ENCODE measurements around the gene GLRA1. TPM values are rescaled to one million over a fixed set of nuclear protein-coding genes. Genes with fewer than 3 reads are reported as not detected.
A peak's percentile ranks its signal among the peaks of the same experiment; 100 is the strongest.

The GLRA1 gene
- total RNA-seq (ENCODE audit: unreplicated experiment): not detected
- long read RNA-seq: 0 reads

- Mint-ChIP-seq H3K4me1 (ENCODE audit: unreplicated experiment) (no peaks in the 10 kb centered on the region), H3K36me3 (ENCODE audit: low read depth, unreplicated experiment) (no peaks in the 10 kb centered on the region), H3K9me3 (ENCODE audit: unreplicated experiment) (no peaks in the 10 kb centered on the region), H3K27ac (ENCODE audit: unreplicated experiment) (no peak within 1 kb of the TSS), H3K4me3 (ENCODE audit: unreplicated experiment) (peak within 1 kb of the TSS; percentile 43), H3K27me3 (ENCODE audit: unreplicated experiment) (peaks cover 4% of the 10 kb centered on the region)
- no peak for TF ChIP-seq CTCF (IDR thresholded peaks at IDR 0.05; ENCODE audit: unreplicated experiment)
- DNase-seq (ENCODE audit: low spot score): peak; percentile 77
These were observed at the start of gene GLRA1 for GRCh38 chr5:151924564-151925301. GLRA1 (minus strand) TSS chr5:151924851; CDS start chr5:151924549, 302 bp downstream.

GRCh38 chr5:151970885-151971284 is 46.2 kb upstream of the GLRA1 start:
- Mint-ChIP-seq H3K36me3 (ENCODE audit: low read depth, unreplicated experiment) (no peaks in the 10 kb centered on the region), H3K9me3 (ENCODE audit: unreplicated experiment) (no peaks in the 10 kb centered on the region), H3K27ac (ENCODE audit: unreplicated experiment) (no peak overlapping the region), H3K4me1 (ENCODE audit: unreplicated experiment) (no peaks in the 10 kb centered on the region), H3K27me3 (ENCODE audit: unreplicated experiment) (no peaks in the 10 kb centered on the region), H3K4me3 (ENCODE audit: unreplicated experiment) (no peak overlapping the region)
- no peak for TF ChIP-seq CTCF (IDR thresholded peaks at IDR 0.05; ENCODE audit: unreplicated experiment)
- DNase-seq (ENCODE audit: low spot score): no peak

- TF ChIP-seq CTCF (IDR thresholded peaks at IDR 0.05; ENCODE audit: unreplicated experiment): no peak
- Mint-ChIP-seq H3K27me3 (ENCODE audit: unreplicated experiment) (peaks cover 4% of the 10 kb centered on the region), H3K4me1 (ENCODE audit: unreplicated experiment) (no peaks in the 10 kb centered on the region), H3K4me3 (ENCODE audit: unreplicated experiment) (no peak overlapping the region), H3K27ac (ENCODE audit: unreplicated experiment) (no peak overlapping the region), H3K36me3 (ENCODE audit: low read depth, unreplicated experiment) (no peaks in the 10 kb centered on the region), H3K9me3 (ENCODE audit: unreplicated experiment) (no peaks in the 10 kb centered on the region)
- DNase-seq (ENCODE audit: low spot score): no peak
These were observed 43.2 kb upstream of the GLRA1 start for GRCh38 chr5:151967865-151968264.

GRCh38 chr5:151966046-151966445 is 41.4 kb upstream of the GLRA1 start:
- Mint-ChIP-seq H3K27ac (ENCODE audit: unreplicated experiment) (no peak overlapping the region), H3K9me3 (ENCODE audit: unreplicated experiment) (no peaks in the 10 kb centered on the region), H3K4me3 (ENCODE audit: unreplicated experiment) (no peak overlapping the region), H3K36me3 (ENCODE audit: low read depth, unreplicated experiment) (no peaks in the 10 kb centered on the region), H3K4me1 (ENCODE audit: unreplicated experiment) (no peaks in the 10 kb centered on the region), H3K27me3 (ENCODE audit: unreplicated experiment) (peaks cover 4% of the 10 kb centered on the region)
- DNase-seq (ENCODE audit: low spot score): no peak
- no peak for TF ChIP-seq CTCF (IDR thresholded peaks at IDR 0.05; ENCODE audit: unreplicated experiment)

- DNase-seq (ENCODE audit: low spot score): no peak
- peaks cover 4% of the 10 kb centered on the region for H3K27me3 Mint-ChIP-seq (ENCODE audit: unreplicated experiment)
- no peaks in the 10 kb centered on the region for H3K4me1 Mint-ChIP-seq (ENCODE audit: unreplicated experiment)
- H3K9me3 Mint-ChIP-seq (ENCODE audit: unreplicated experiment): no peaks in the 10 kb centered on the region
- no peaks in the 10 kb centered on the region for H3K36me3 Mint-ChIP-seq (ENCODE audit: low read depth, unreplicated experiment)
- no peak overlapping the region for H3K27ac Mint-ChIP-seq (ENCODE audit: unreplicated experiment)
- H3K4me3 Mint-ChIP-seq (ENCODE audit: unreplicated experiment): no peak overlapping the region
- no peak for TF ChIP-seq CTCF (IDR thresholded peaks at IDR 0.05; ENCODE audit: unreplicated experiment)
These were observed 39.8 kb upstream of the GLRA1 start for GRCh38 chr5:151964471-151964870.

Measured in endothelial cell (in vitro differentiated cells).